GM19193 (cell line): ENCODE results near the gene CACNA1F.

Experiments
- POLR2A ChIP-seq: IDR thresholded peaks from 4 replicates; pipeline ENCODE4 v1.6.1; 2011; ENCODE audit not compliant: insufficient read depth, insufficient read length; ENCODE audit errors: extremely low read depth

Gene CACNA1F

GRCh38 chrX:49233176-49233575 lies at the start of gene CACNA1F:
Gene CACNA1F (minus strand): TSS chrX:49233340. CDS start chrX:49233309, 31 bp downstream.
- no peak for TF ChIP-seq POLR2A

DNA sequence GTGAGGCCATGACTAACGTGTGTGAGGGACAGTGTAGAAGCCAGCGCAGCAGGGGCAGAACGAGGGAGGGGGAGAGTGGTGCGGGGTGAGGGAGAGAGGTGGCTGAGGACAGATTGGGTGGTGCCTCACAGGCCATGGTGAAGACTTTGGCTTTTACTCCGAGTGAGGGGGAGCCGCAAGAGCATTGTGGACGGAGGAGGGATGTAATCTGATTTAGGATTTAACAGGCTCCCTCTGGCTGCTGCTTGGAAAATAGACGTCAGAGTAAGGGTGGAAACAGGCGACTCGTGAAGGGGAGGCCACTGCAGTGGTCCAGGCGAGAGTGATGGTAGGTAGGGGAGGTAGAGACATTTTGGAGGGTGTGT lies 49.5 kb upstream of the CACNA1F start:
- no peak for TF ChIP-seq POLR2A

DNA sequence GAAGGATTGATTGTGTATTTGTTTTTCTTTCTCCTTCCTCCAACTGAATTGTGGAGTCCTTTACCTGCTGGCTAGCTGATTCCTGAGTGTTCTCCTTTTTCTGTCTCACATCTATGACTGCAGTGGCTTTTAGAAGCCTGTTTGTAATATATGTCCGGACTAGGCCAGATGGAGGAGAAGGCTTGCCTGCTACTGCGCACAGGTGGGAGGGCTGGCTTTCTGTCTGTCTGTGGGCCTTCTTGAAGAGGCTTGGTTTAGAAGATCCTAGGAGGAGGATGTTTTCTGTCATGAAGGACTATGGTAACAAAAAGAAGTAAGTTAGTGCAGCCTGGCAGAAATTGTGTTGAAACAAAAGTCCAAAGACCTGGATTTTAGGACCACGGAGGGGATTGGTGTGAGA lies 44.9 kb upstream of the CACNA1F start:
- no peak for TF ChIP-seq POLR2A

GRCh38 chrX:49277535-49277830 lies 44.3 kb upstream of the CACNA1F start:
- TF ChIP-seq POLR2A, result no peak

GRCh38 chrX:49276671-49277534 lies 43.8 kb upstream of the CACNA1F start:
- TF ChIP-seq POLR2A, result no peak

GRCh38 chrX:49276207-49276606 lies 43.1 kb upstream of the CACNA1F start:
- no peak for TF ChIP-seq POLR2A

DNA sequence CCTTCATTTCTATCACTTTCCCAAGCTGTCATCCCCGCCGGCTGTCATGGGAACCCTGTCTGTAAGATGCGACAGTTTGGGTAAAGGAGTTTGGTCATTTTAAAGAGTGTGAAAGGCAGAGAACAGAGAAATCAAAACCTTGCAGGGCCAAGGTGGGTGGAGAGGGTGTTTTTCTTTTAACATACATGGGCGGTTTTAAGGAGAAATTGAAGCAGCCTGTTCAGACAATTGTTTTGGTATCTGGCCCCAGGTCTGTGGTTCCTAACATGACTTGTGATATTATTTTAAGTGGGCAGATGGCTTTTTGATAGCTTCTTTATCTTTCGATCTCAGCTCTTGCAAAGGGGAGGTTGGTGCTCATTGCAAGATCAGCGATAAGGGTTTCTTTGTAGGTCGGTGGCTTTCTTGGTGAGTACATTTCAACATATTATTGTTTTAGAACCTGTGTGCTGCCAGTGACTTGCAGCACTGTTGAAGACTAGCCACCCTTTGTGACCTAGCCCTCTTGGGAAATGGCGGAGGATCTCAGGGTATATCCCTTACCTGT lies 40.1 kb upstream of the CACNA1F start:
- no peak for TF ChIP-seq POLR2A

DNA sequence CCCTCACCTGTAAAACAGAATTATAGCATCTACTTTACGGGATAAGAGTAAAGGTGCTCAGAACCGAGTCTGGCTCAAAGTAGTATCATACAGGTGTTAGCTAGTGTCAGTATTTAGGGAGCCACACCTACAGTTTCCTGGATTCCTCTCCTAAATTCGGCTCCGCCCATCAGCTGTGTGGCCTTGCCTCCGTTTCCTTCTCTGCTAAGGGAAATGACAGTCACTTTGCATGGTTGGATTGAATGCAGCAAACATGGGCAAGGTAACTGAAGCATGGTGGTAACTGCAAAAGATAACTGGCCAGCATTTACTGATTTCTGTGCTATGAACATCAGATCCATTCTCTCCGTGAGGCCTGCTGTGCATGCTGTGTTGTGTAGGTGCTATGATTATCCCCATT lies 39.3 kb upstream of the CACNA1F start:
- TF ChIP-seq POLR2A, result no peak

DNA sequence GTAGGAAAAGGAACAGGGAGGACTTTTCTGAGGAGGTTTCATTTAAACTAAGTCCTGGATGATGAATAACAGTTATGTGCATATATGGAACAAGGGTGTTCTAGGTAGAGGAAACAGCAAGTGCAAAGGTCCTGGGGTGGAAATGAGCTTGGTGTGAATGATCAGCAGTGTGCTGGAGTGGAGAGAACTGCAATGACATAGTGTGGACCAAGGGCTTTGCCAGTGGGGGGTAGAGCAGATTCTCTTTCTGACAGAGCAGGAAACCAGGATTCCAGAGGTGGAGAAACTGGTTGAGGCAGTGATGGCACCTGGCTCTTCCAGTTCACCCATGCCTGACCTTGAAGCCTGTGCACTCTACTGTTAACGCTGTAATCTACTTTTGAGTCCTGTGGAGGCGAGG lies 38.2 kb upstream of the CACNA1F start:
- no peak for TF ChIP-seq POLR2A

DNA sequence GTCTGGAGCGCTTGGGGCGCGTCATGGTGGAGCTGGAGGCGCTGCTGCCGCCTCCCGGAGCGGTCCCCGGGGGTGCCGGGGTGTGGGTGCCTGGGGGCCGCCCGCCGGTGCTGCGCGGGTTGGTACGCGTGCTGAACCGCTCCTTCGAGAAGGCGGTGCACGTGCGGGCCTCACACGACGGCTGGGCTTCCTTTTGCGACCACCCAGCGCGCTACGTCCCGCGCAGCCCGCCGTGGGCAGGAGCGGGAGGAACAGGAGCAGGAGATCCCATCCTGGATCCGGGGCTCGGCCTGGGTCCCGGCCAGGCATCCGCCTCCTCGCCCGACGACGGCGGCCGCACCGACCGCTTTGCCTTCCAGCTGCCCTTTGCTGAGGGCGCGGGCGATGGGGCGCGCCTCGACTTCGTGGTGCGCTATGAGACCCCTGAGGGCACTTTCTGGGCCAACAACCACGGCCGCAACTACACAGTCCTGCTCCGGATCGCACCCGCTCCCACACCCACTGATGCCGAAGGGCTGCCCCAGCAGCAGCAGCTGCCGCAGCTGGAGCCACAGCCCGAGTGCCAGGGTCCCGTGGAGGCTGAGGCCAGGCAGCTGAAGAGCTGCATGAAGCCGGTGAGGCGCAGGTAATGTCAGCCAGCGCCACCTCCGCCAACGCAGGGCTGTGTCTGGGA lies 37.2 kb upstream of the CACNA1F start:
- no peak for TF ChIP-seq POLR2A

GRCh38 chrX:49269767-49270248 lies 36.7 kb upstream of the CACNA1F start, which contains the start of gene PPP1R3F:
Gene PPP1R3F (plus strand): TSS chrX:49269793. CDS start chrX:49269870, 77 bp downstream.
- TF ChIP-seq POLR2A, result peak; percentile 56

DNA sequence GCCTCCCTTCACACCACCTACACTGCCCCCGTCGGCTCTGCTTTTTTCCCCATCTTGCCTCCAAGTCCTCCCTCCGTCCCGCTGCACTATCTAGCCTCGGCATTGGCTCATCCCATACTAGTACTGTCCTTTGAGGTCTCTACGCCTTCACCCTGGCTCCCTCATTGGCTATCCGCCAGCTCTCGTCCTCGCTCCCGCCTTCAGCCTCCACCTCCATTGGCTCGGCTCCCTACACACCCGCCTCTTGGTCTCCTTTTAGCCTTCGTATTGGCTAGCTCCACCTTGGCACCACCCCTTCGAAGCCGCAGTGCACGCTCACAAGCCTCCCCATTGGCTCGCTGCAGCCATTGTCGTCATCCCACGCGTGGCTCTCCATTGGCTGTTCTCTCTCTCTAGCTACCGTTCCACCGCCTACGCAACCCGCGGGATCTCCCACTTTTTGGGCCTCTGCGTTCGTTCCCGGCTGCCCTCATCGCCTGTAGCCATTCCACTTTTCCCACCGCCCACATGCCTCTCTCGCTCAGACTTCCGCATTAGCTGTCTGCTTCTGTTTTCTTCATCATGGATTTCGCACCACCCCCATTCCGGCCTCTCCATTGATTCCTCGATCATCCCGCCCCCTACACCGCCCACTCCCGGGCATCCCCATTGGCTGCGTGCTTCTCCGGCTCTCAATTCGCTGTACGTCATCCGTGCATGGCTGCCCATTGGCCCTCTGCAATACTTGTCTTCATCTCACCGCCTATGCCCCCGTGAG lies 36.0 kb upstream of the CACNA1F start:
- peak; percentile 73 for TF ChIP-seq POLR2A

GRCh38 chrX:49268702-49269009 lies 35.5 kb upstream of the CACNA1F start:
- TF ChIP-seq POLR2A, result no peak

DNA sequence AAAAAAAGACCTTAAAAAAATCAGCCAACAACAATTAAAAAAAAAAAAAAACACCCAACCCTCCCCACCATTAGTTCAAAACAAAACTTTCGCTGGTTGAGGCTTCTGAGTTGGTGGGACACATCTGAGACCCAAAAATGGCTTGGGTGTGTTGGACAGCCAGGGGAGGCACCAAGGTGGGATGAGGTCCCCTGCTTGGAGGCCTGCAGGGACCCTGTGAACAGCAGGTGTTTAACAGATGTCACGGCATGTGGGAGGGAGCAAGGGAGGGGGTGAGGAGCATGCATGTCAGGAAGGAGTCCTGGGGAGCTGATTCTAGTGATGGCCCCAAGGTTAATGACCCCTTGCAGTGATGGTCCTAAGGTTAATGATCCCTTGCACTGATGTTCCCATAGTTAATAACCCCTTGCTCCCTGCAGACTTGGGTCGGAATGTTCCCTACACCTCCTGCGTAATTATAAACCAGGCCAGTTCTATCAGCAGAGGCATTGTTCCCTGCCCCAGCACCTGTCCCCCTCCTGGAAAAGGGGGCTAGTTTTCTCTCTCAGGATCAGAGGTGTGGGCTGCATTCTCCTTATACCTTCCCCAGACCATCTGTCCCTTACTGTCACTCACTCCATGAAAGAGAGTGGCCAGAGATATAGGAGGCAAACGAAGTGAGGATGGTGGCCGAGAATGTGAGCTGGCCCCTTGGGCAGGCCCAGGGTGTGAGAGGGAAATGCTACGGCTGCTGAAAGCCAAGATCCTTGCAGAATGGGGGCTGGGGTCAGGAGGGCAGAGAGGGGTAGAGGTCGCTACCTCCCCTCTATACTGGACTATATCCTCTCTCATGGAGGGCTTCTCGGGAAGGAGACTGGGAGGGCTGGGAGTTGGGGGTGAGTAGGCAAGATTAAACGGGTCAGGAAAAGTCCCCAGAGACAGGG lies 33.6 kb upstream of the CACNA1F start:
- no peak for TF ChIP-seq POLR2A

DNA sequence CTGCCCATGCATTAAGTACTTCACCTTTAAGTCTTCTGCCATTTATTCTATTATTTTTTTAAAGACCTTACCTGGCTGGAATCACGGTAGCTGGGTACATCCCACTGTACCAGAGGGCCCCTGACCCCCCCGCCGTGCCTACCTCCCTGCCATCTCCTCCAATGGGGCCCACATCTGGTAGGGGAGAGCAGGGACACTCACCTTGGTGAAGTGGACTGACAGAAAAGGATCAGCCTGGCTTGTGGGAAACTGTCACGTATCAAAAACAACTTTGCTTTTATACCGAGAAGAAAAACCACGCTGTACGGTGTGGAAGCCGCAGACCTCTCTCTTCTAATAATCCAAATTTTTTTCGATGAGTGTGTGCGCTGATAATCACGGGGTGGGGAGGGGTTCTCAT lies 31.3 kb upstream of the CACNA1F start, which contains the start of gene FOXP3:
FOXP3 (minus strand) TSS at position 251 of the 400 bp plus-strand sequence. CDS start 6,205 bp downstream, outside the sequence.
- no peak for TF ChIP-seq POLR2A

GRCh38 chrX:49263631-49264030 lies 30.5 kb upstream of the CACNA1F start:
- no peak for TF ChIP-seq POLR2A
